ENCODE measurements around the gene MEGF10. TPM values are rescaled to one million over a fixed set of nuclear protein-coding genes. Genes with fewer than 3 reads are reported as not detected.

MEGF10 gene
- total and polyA plus RNA-seq, 10 of the 15 experiments (the other 5 are each of a cell fraction or from before 2014, with no cell fraction given) = 0.03 to 0.21 (median 0.05) TPM; not detected in 5

- CTCF ChIA-PET = no interaction called here
- no peak overlapping the region for H2AFZ ChIP-seq (ENCODE audit: control insufficient read depth, low read depth, low read length)
- no peaks in the 10 kb centered on the region for H3K4me1 ChIP-seq (ENCODE audit: control insufficient read depth, insufficient read depth, low read length)
- H3K27ac ChIP-seq (ENCODE audit: control insufficient read depth, insufficient read depth) = no peak overlapping the region
- no peak for FAIRE-seq
- H3K4me3 ChIP-seq = no peak overlapping the region
- H3K4me2 ChIP-seq (ENCODE audit: control insufficient read depth, insufficient read depth) = no peak overlapping the region
- no peak for TF ChIP-seq TCF7 (IDR thresholded peaks at IDR 0.05; ENCODE audit: borderline replicate concordance)
- no peak for TF ChIP-seq ZBTB40 (IDR thresholded peaks at IDR 0.05; ENCODE audit: borderline replicate concordance)
- TF ChIP-seq E4F1 (IDR thresholded peaks at IDR 0.05; ENCODE audit: borderline replicate concordance, partially characterized antibody) = no peak
- TF ChIP-seq USF2 (IDR thresholded peaks at IDR 0.05; ENCODE audit: borderline replicate concordance, low read depth, low read length) = no peak
- no peak for TF ChIP-seq ZBTB33 (IDR thresholded peaks at IDR 0.05)
- no peak for TF ChIP-seq TCF12 (IDR thresholded peaks at IDR 0.05; ENCODE audit: low read depth, low read length)
- TF ChIP-seq SUPT20H (IDR thresholded peaks at IDR 0.05; ENCODE audit: borderline replicate concordance, control insufficient read depth, low read depth, low read length) = no peak
- no peak for TF ChIP-seq CTCF (IDR thresholded peaks at IDR 0.05 in 2 of 3, conservative IDR thresholded peaks at IDR 0.05 in 1 of 3; ENCODE audit: control insufficient read depth in 2 of 3, extremely low read depth in 1 of 3, insufficient read depth in 1 of 3, low read depth in 3 of 3, low read length in 3 of 3)
- no peak for TF ChIP-seq YBX1 (IDR thresholded peaks at IDR 0.05)
- H4K20me1 ChIP-seq (ENCODE audit: control insufficient read depth, insufficient read depth) = no peaks in the 10 kb centered on the region; the same call in 1 of the 2 replicates
- no peaks in the 10 kb centered on the region for H3K9me3 ChIP-seq (replicated peaks; ENCODE audit: control insufficient read depth, insufficient read depth, low read length)
- peaks cover 0 to 8% of the 10 kb centered on the region in 2 experiments; a peak in 3 of 4 replicates for H3K27me3 ChIP-seq (replicated peaks in 1 of 2; ENCODE audit: control insufficient read depth in 2 of 2, insufficient read depth in 2 of 2, low read length in 1 of 2)
- H3K9ac ChIP-seq (ENCODE audit: control insufficient read depth, insufficient read depth, low read length) = no peak overlapping the region
- no peak for DNase-seq (ENCODE audit: low read depth, low spot score)
- no peak for ATAC-seq
- RAD21 ChIA-PET (ENCODE audit: unreplicated experiment) = no interaction called here
- H3K36me3 ChIP-seq (ENCODE audit: control insufficient read depth in 2 of 2, insufficient read depth in 2 of 2, low read length in 1 of 2) = no peaks in the 10 kb centered on the region
- SMC1A ChIA-PET (ENCODE audit: uncharacterized antibody, unreplicated experiment) = no interaction called here
- in situ Hi-C loops (cut with MboI) (no loop called here), intact Hi-C loops (cut with micrococcal nuclease; ENCODE audit: unreplicated experiment) (no loop called here)
- no peaks in the 10 kb centered on the region for H3K79me2 ChIP-seq (ENCODE audit: control insufficient read depth, insufficient read depth, low read length)
- no TSS peak for BruUV-seq (replicated peaks)
- POLR2A ChIA-PET = no interaction called here
Measured at GRCh38 chr5:127296321-127296720, 5.7 kb downstream of the MEGF10 start.
